Stimulated activated CD4-positive, alpha-beta T cell treated with anti-CD3 and anti-CD28 coated beads, TNF-alpha, amount 100 ng/mL, for 24 hours (primary cell): ENCODE results near the gene VAMP1.
"Not testable (repeated sequence)": the region's sequence is repeated elsewhere in the genome, so short reads cannot be mapped to it uniquely, and the experiment has no call there.

Source experiments
- DNase-seq, 3 experiments: peaks; one replicate each; pipeline ENCODE4 v3.0.0-alpha.2; 2020; ENCODE audit warnings: low read depth in 3 of 3

VAMP1 gene

DNA sequence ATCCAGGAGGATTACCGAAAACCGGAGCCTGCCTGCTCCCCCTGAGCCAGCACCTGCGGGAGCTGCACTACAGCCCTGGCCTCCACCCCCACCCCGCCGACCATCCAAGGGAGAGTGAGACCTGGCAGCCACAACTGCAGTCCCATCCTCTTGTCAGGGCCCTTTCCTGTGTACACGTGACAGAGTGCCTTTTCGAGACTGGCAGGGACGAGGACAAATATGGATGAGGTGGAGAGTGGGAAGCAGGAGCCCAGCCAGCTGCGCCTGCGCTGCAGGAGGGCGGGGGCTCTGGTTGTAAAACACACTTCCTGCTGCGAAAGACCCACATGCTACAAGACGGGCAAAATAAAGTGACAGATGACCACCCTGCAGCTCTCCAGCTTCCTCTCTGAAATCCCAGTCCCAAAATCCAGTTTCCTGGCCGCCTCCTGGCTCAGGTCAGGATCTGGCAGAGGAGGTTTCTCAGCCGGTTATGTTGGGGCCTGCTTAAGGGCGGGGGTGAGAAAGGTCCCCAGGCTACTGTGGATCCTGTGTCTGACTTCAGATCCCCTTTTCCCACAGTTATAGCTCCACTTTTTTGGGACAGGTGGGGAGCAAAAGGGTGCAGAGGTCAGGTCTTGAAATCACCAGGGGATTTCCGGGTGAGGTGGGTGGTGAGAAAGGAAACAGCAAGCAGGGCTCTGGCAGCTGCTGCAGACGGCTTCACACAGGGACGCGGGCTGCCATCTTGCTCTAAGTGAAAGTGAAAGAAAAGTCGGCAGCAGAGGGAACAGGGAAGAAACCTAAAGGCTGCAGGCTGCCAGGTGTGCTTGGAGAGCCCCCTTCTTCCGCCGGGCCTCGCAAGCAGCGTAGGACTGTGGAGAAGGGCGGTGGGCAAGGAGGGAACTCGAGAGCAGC lies 18.9 kb downstream of the VAMP1 start, which contains the start of gene TAPBPL:
TAPBPL (plus strand) TSS at position 695 of the 897 bp plus-strand sequence. CDS start 207 bp downstream, outside the sequence.
- DNase-seq: peak; percentile 64 to 77 (median 67)

DNA sequence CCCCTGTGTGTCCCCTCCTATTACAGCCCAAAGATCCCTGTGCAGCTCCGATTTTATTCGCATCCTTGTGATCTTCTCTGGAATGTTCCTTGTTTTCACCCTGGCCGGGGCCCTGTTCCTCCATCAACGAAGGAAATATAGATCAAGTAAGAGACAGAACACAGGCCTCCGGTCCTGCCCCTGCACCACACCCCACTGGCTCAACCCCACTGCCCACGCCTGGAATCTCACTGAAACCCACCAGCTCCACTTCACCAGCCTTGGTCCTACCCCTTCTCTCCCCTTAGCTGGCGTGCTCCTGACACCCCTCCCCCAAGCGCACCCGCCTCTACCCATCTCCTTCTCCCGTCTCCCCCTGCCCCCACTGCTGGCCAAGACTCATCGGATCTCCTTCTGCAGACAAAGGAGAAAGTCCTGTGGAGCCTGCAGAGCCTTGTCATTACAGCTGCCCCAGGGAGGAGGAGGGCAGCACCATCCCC lies 19.6 kb downstream of the VAMP1 start:
- DNase-seq: no peak

- DNase-seq: no peak
Observed at GRCh38 chr12:6450091-6450868, 20.2 kb downstream of the VAMP1 start.

DNA sequence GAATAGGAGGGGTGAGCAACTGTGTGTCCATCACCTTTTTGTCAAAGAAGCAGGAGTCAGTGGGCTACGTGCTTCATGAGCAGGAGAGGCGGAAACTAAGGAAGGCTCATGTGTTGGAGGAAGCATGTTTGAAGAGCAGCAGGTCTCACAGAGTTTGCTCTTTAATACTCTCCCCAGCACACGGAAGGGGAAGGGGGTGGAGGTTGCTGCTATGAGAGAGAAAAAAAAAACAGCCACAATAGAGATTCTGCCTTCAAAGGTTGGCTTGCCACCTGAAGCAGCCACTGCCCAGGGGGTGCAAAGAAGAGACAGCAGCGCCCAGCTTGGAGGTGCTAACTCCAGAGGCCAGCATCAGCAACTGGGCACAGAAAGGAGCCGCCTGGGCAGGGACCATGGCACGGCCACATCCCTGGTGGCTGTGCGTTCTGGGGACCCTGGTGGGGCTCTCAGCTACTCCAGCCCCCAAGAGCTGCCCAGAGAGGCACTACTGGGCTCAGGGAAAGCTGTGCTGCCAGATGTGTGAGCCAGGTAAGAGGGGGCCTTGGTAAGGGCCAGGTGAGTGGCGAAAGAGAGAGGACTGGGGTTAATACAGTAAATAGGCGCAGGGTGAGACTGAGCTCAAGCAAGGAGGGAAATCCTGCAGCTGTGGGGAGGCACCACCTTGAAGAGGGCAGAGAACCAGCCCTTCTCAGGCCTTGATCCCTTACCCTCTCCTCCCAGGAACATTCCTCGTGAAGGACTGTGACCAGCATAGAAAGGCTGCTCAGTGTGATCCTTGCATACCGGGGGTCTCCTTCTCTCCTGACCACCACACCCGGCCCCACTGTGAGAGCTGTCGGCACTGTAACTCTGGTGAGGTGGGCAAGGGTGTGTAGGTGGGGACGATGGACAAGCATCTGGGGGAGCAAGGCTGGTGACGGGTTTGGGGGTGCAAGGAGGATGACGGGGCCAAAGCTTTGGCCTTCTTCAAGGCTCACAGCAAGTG lies 25.5 kb downstream of the VAMP1 start, which contains the start of gene CD27:
CD27 (plus strand) TSS at position 252 of the 985 bp plus-strand sequence; CDS start at position 393, 141 bp downstream.
- DNase-seq: no peak

GRCh38 chr12:6444031-6444430 lies 26.4 kb downstream of the VAMP1 start:
- no peak for DNase-seq

GRCh38 chr12:6443361-6443983 lies 27.0 kb downstream of the VAMP1 start:
- DNase-seq: peak in 1 of 3 experiments; percentile 63

DNA sequence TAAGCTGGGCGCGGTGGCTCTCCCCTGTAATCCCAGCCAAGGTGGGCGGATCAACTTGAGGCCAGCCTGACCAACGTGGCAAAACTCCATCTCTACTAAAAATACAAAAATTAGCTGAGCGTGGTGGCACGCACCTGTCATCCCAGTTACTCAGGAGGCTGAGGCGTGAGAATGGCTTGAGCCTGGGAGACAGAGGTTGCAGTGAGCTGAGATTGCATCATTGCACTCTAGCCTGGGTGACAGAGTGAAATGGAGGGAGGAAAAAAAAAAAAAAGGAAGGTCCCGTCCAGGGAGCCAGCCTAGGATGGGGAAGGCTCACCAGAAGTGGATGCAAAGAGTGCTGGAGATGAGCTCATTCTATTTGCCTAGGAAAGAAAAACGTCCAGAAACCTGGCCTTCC lies 27.6 kb downstream of the VAMP1 start:
- no peak for DNase-seq

DNA sequence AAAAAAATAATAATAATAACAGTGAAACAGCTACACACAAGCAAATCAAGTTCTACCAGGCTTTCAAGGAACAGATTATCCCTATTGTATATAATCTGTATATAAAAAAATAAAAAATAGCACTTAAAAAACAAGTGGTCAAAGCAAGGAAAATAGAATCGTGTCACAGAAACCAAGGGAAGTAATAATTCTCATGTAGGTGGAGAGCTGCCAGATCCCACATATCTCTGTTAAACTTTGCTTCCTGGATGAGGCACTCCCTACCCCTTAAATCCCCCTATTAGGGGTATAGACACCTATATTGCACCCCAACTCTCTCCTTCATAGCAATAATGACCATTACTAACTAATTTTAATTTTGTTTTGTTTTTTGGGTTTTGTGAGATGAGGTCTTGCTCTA lies 30.1 kb downstream of the VAMP1 start:
- no peak for DNase-seq

GRCh38 chr12:6438345-6438744 lies 32.1 kb downstream of the VAMP1 start:
- DNase-seq: no peak

GRCh38 chr12:6437586-6437985 lies 32.9 kb downstream of the VAMP1 start:
- DNase-seq: no peak

DNA sequence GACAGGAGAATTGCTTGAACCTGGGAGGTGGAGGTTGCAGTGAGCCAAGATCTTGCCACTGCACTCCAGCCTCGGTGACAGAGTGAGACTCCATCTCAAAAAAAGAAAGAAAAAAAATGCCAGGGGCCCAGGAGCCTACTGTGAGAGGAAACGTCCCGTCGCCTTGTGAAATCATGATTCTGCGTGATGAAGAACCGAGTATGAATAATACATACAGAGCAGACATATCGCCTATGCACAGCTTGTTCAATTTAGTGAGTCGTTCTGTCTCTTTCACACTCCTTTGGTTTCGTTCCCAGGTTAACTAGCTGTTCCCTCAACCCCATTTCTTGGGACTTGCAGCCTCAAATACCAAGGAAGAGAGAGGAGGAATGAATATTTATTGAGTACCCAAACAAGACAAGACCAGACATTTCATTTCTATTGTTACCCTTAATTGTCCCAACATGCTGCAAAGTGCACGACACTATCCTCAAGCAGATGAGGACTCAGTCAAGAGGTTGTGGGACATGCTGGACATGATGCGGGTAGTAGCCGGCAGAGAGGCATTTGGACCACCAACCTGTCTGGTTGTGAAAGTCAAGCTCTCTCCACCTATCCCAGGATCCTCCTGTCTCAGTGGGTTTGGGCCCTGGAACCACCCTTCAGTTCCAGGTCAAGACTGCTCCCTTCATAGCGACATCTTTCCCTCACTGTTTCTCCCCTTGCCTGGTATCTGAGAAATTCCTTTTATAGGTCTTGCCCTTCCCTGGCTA lies 34.3 kb downstream of the VAMP1 start:
- no peak for DNase-seq

GRCh38 chr12:6434205-6435140 lies 36.0 kb downstream of the VAMP1 start:
- DNase-seq: no peak

- DNase-seq: no peak
Observed at GRCh38 chr12:6432991-6433390, 37.5 kb downstream of the VAMP1 start.

DNA sequence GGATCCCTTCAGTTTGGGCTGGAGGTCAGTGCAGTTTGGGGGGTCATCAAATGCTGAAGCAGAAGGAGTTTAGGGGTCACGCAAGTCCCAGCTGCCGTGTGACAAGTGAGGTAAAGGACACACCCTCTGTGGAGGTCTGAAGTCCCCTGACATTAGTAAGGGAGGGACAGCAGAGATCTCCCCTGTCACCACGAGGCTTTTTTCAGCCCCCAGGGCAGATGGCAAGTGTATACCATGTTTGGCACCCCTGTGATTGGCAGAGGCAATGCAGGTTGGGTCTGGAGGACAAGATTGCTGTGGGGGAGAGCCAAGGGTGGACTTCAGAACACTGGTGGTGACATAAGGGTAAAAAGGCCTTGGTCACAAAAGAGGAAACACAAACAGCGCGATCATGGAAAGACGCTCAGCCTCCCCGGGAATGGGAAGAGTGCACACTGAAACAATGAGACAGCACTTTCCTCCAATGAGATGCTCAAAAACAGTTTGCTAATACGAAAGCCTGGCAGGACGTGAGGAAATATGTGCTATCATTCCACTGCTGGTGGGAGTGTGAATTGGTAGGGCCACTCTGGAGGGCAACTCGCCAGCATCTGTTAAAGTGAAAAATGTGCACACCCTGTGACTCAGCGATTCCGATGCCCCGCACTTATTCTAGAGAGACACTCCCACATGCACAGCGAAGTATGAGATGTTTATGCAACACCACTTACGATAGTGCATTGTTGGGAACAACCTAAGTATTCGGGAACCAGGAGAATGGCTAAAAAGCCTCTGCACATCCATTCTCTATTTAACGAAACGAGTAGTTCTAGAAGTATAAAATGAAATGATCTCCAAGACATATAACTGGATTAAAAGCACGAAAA lies 40.1 kb downstream of the VAMP1 start:
- DNase-seq: peak in 2 of 3 experiments; percentile 43 to 71

GRCh38 chr12:6428326-6428725 lies 42.2 kb downstream of the VAMP1 start:
- no peak for DNase-seq

GRCh38 chr12:6427796-6428195 lies 42.7 kb downstream of the VAMP1 start:
- DNase-seq: not testable (repeated sequence)

DNA sequence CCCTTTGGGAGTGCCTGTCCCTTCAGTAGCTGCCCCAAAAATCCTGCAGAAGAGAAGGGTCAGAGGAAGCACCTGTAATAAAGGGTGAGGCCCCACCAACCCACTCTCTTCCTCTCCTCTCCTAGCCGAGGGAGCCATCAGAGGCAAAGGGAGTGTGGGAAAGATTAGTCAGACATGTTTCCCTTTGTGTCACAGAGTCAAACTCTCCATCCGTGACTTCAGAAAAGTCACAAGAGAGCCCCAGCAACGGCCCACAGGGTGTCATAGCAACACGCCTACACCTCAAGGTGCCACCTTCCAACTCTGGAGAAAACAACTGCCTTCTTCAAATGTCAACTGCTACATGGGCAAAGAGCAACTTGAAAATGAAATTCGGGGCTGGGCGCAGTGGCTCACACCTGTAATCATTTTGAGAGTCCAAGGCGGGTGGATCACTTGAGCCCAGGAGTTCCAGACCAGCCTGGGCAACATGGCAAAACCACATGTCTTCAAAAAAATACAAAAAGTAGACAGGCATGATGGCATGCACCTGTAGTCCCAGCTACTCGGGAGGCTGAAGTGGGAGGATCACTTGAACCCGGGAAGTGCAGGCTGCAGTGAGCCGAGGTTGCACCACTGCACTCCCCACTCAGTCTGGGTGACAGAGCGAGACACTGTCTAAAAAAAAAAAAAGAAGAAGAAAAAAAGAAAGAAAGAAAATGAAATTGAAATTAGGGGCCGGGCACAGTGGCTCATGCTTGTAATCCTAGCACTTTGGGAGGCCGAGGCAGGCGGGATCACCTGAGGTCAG lies 43.4 kb downstream of the VAMP1 start:
- peak; percentile 82 to 94 (median 92) for DNase-seq
